Mesendoderm (in vitro differentiated cells): ENCODE measurements around the gene BAIAP2.

Experiments used
- DNase-seq: peaks from one replicate; pipeline ENCODE4 v3.0.0; 2013
- H2AK5ac ChIP-seq: 2 replicates; pipeline ENCODE4 v1.6.1; 2013; ENCODE audit warnings: low read length, inconsistent platforms
- H2BK120ac ChIP-seq: 2 replicates; pipeline ENCODE4 v1.6.1; 2013; ENCODE audit warnings: low read depth, mild to moderate bottlenecking, low read length, moderate library complexity, mixed read lengths
- H2BK15ac ChIP-seq: replicated peaks from 2 replicates; pipeline ENCODE4 v1.6.1; 2013; ENCODE audit warnings: low read depth, mild to moderate bottlenecking, moderate library complexity
- H2BK5ac ChIP-seq: 2 replicates; pipeline ENCODE4 v1.6.1; 2013; ENCODE audit warnings: low read length, inconsistent platforms
- H3K18ac ChIP-seq: 2 replicates; pipeline ENCODE4 v1.6.1; 2013; ENCODE audit warnings: mild to moderate bottlenecking, low read length, mixed read lengths
- H3K23ac ChIP-seq: one replicate; pipeline ENCODE4 v1.6.1; 2013; ENCODE audit warnings: low read length
- H3K27ac ChIP-seq: 2 replicates; pipeline ENCODE4 v1.5.1; 2013; ENCODE audit warnings: low read depth, mild to moderate bottlenecking, inconsistent platforms, low read length, moderate library complexity
- H3K27me3 ChIP-seq: 2 replicates; pipeline ENCODE4 v1.6.1; 2013; ENCODE audit warnings: low read length, control low read depth, mild to moderate bottlenecking, inconsistent platforms; ENCODE audit not compliant: insufficient read depth, poor library complexity
- H3K36me3 ChIP-seq: 2 replicates; pipeline ENCODE4 v1.6.1; 2013; ENCODE audit warnings: low read length, inconsistent platforms; ENCODE audit not compliant: control insufficient read depth, insufficient read depth
- H3K4ac ChIP-seq: one replicate; pipeline ENCODE4 v1.6.1; 2013; ENCODE audit warnings: low read depth, mild to moderate bottlenecking, low read length, moderate library complexity
- H3K4me1 ChIP-seq: 2 replicates; pipeline ENCODE4 v1.6.1; 2013; ENCODE audit warnings: low read depth, low read length, inconsistent platforms; ENCODE audit not compliant: control insufficient read depth
- H3K4me2 ChIP-seq: 2 replicates; pipeline ENCODE4 v1.6.1; 2013; ENCODE audit warnings: low read length
- H3K4me3 ChIP-seq: 2 replicates; pipeline ENCODE4 v1.5.1; 2013; ENCODE audit warnings: mild to moderate bottlenecking, low read length
- H3K56ac ChIP-seq: one replicate; pipeline ENCODE4 v1.6.1; 2013; ENCODE audit warnings: low read length
- H3K79me1 ChIP-seq: 2 replicates; pipeline ENCODE4 v1.6.1; 2013; ENCODE audit warnings: low read length, inconsistent platforms
- H3K79me2 ChIP-seq: 2 replicates; pipeline ENCODE4 v1.6.1; 2013; ENCODE audit warnings: mild to moderate bottlenecking, low read length; ENCODE audit not compliant: control insufficient read depth, insufficient read depth
- H3K9ac ChIP-seq: 2 replicates; pipeline ENCODE4 v1.6.1; 2013; ENCODE audit warnings: low read length, inconsistent platforms
- H4K5ac ChIP-seq: one replicate; pipeline ENCODE4 v1.6.1; 2013; ENCODE audit warnings: low read length
- H4K8ac ChIP-seq: one replicate; pipeline ENCODE4 v1.6.1; 2013; ENCODE audit warnings: low read depth, mild to moderate bottlenecking, control low read depth, low read length, moderate library complexity
- WGBS: extraction: QIAGEN DNeasy Blood & Tissue Kit; methylation state at CpG from one replicate; pipeline ENCODE4 v1.1.7; 2013; ENCODE audit warnings: low lambda C conversion rate, missing lambda C conversion rate; ENCODE audit not compliant: insufficient coverage; ENCODE audit errors: extremely low coverage; 5-methylcytosine and 5-hydroxymethylcytosine counted together

BAIAP2 gene

GRCh38 chr17:81086789-81087551, 52.0 kb downstream of the BAIAP2 start:
- Histone ChIP-seq H3K56ac (no peak overlapping the region), H3K23ac (no peak overlapping the region), H3K18ac (no peak overlapping the region), H2BK120ac (no peak overlapping the region), H3K79me2 (no peaks in the 10 kb centered on the region), H2BK5ac (no peak overlapping the region), H2AK5ac (no peak overlapping the region), H3K27ac (no peak overlapping the region), H3K4me1 (peaks cover 6% of the 10 kb centered on the region), H3K9ac (no peak overlapping the region), H3K4me3 (no peak overlapping the region), H2BK15ac (no peak overlapping the region), H3K79me1 (no peaks in the 10 kb centered on the region), H4K5ac (no peak overlapping the region), H4K8ac (no peak overlapping the region), H3K4me2 (no peak overlapping the region), H3K27me3 (no peaks in the 10 kb centered on the region), H3K4ac (no peak overlapping the region), H3K36me3 (no peaks in the 10 kb centered on the region)
- DNase-seq = no peak
- WGBS = no CpG with 5 or more reads among the region's 32 CpGs

- H2BK120ac ChIP-seq = no peak overlapping the region
- no peak overlapping the region for H4K8ac ChIP-seq
- no peak overlapping the region for H3K27ac ChIP-seq
- H3K4me2 ChIP-seq = no peak overlapping the region
- no peaks in the 10 kb centered on the region for H3K79me1 ChIP-seq
- no peaks in the 10 kb centered on the region for H3K27me3 ChIP-seq
- no peak overlapping the region for H3K18ac ChIP-seq
- H4K5ac ChIP-seq = no peak overlapping the region
- H2BK5ac ChIP-seq = no peak overlapping the region
- peak; percentile 68 for DNase-seq
- peak overlapping the region; percentile 49 for H3K56ac ChIP-seq
- H2BK15ac ChIP-seq = no peak overlapping the region
- H3K36me3 ChIP-seq = no peaks in the 10 kb centered on the region
- no peaks in the 10 kb centered on the region for H3K79me2 ChIP-seq
- WGBS = no CpG with 5 or more reads among the region's 26 CpGs
- H3K9ac ChIP-seq = peak overlapping the region; percentile 13
- H2AK5ac ChIP-seq = peak overlapping the region; percentile 78
- no peak overlapping the region for H3K4ac ChIP-seq
- H3K23ac ChIP-seq = no peak overlapping the region
- H3K4me3 ChIP-seq = no peak overlapping the region
- peaks cover 9% of the 10 kb centered on the region for H3K4me1 ChIP-seq
Observed at GRCh38 chr17:81090361-81091136, 55.6 kb downstream of the BAIAP2 start.

- Histone ChIP-seq H2BK5ac (no peak overlapping the region), H3K79me2 (no peaks in the 10 kb centered on the region), H2BK15ac (no peak overlapping the region), H4K5ac (no peak overlapping the region), H3K23ac (no peak overlapping the region), H3K56ac (no peak overlapping the region), H3K18ac (no peak overlapping the region), H3K4ac (no peak overlapping the region), H3K4me2 (no peak overlapping the region), H3K36me3 (no peaks in the 10 kb centered on the region), H3K27me3 (no peaks in the 10 kb centered on the region), H3K4me1 (peaks cover 9% of the 10 kb centered on the region), H4K8ac (no peak overlapping the region), H3K27ac (no peak overlapping the region), H2AK5ac (no peak overlapping the region), H3K79me1 (no peaks in the 10 kb centered on the region), H3K9ac (no peak overlapping the region), H2BK120ac (no peak overlapping the region), H3K4me3 (no peak overlapping the region)
- no peak for DNase-seq
- WGBS = no CpG with 5 or more reads among the region's 9 CpGs
Observed at GRCh38 chr17:81091154-81091553, 56.2 kb downstream of the BAIAP2 start.

DNA sequence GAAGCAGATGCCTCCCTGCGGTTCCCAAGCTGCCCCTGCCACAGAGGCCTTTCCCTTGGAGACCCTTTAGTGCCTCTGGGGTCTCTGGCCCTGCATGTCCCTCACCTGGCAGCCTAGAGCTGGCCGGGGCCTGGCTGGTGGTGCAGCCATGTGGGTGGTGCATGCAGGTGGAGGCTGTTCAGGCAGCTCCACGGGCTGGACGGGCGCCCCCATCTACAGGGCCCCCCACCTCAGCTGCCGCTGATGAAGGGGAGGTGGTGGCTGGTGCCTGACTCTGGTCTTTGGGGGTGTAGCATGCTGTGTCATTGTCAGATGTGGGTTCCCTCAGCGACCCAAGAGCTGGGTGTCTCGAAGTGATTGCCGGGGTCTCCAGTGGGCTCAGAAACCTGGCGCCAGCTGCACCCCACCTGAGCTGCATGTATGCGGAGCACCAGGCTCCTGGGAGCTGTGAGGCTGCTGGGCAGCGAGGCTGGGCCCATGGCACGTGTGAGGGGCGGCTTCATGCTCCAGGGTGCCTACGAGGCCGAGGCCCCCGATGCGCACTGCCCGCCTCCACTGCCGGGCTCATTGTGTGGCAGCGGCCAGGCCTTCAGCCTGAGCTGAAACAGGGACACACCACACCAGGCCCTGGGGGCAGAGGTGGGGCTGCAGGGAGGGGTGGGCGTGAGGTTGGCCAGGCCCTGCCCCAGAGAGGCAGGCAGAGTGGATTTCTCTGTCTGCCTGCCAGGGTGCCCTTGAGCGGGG, 57.0 kb downstream of the BAIAP2 start:
- Histone ChIP-seq H4K5ac (no peak overlapping the region), H3K9ac (no peak overlapping the region), H3K4me1 (peaks cover 11% of the 10 kb centered on the region), H2BK120ac (no peak overlapping the region), H3K36me3 (no peaks in the 10 kb centered on the region), H3K79me2 (no peaks in the 10 kb centered on the region), H3K4me3 (no peak overlapping the region), H3K18ac (no peak overlapping the region), H4K8ac (no peak overlapping the region), H3K79me1 (no peaks in the 10 kb centered on the region), H3K56ac (no peak overlapping the region), H2BK15ac (no peak overlapping the region), H3K27ac (no peak overlapping the region), H3K4me2 (no peak overlapping the region), H3K4ac (no peak overlapping the region), H2BK5ac (no peak overlapping the region), H2AK5ac (no peak overlapping the region), H3K27me3 (no peaks in the 10 kb centered on the region), H3K23ac (no peak overlapping the region)
- DNase-seq = no peak
- WGBS = no CpG with 5 or more reads among the region's 23 CpGs

DNA sequence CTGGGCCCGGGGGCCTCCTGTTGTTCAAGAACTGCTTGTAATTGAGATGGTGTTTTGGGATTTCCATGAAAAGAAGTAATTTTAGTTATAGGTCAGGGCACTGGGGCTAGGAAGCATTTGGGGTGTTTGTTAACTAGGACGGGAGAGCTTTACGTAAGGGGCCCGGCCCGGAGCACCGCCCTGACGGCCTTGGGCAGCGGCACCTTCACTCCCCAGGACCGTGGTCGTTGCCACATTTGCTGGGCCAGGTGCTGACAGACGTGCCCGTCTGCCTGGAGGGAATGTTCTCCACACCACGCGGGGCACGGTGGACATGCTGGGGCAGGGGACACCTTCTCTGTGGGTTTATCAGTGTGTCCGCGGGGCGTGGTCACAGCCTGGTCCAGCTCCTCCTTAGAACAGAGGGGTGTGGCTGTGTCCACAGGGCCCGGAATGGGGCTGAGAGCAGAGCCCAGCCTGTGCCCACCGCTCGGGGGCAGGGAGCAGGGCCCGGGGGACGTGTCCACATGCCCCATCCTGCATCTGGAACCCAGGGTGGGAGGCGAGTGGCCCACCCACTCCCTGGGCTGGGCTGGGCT, 57.7 kb downstream of the BAIAP2 start:
- DNase-seq = no peak
- Histone ChIP-seq H3K9ac (no peak overlapping the region), H2AK5ac (no peak overlapping the region), H3K4me3 (no peak overlapping the region), H2BK120ac (no peak overlapping the region), H2BK15ac (no peak overlapping the region), H3K4me2 (no peak overlapping the region), H3K27me3 (no peaks in the 10 kb centered on the region), H3K23ac (no peak overlapping the region), H3K27ac (no peak overlapping the region), H3K79me2 (no peaks in the 10 kb centered on the region), H3K36me3 (no peaks in the 10 kb centered on the region), H3K4ac (no peak overlapping the region), H3K18ac (no peak overlapping the region), H4K5ac (no peak overlapping the region), H2BK5ac (no peak overlapping the region), H4K8ac (no peak overlapping the region), H3K4me1 (peaks cover 13% of the 10 kb centered on the region), H3K56ac (no peak overlapping the region), H3K79me1 (no peaks in the 10 kb centered on the region)
- WGBS = no CpG with 5 or more reads among the region's 24 CpGs
